ENCODE data around the gene ATAD3A.
"Not testable (repeated sequence)": the region's sequence is repeated elsewhere in the genome, so short reads cannot be mapped to it uniquely, and the experiment has no call there.

Gene ATAD3A

DNA sequence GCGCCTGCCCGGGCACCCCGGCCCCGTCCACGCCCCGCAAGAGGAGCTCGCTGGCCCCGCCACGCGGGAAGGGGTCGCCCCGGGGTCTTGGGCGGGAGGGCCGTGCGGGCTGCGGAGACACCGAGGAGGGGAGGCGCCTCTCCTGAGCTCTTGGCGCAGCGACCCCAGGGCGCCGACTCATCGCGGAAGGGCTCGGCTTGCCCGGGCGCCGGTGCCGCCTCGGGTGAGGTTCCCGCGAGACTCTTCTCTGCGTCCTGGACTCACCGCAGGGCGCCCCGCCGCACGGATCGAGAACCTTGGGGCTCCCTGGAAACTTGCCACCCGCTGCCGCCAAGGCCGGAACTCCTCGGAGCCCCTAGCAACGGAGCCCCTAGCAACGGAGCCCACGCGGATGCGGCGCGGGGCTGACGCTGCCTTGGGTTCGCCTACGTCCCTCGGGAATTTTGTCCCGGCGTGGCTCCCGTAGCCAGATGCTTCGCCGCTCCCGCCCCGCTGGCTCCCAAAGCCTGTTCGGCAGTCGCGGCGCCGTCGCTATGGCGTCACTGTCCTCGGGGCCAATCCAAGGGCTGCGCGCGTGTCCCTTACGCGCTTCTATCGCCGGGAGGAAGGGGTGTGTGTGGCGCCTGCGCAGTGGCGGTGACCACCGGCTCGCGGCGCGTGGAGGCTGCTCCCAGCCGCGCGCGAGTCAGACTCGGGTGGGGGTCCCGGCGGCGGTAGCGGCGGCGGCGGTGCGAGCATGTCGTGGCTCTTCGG, at the start of gene ATAD3A:
Gene ATAD3A (plus strand): TSS at position 630 of the 753 bp plus-strand sequence. CDS start 107 bp downstream, at position 737.
- peak; percentile 98 for DNase-seq

DNA sequence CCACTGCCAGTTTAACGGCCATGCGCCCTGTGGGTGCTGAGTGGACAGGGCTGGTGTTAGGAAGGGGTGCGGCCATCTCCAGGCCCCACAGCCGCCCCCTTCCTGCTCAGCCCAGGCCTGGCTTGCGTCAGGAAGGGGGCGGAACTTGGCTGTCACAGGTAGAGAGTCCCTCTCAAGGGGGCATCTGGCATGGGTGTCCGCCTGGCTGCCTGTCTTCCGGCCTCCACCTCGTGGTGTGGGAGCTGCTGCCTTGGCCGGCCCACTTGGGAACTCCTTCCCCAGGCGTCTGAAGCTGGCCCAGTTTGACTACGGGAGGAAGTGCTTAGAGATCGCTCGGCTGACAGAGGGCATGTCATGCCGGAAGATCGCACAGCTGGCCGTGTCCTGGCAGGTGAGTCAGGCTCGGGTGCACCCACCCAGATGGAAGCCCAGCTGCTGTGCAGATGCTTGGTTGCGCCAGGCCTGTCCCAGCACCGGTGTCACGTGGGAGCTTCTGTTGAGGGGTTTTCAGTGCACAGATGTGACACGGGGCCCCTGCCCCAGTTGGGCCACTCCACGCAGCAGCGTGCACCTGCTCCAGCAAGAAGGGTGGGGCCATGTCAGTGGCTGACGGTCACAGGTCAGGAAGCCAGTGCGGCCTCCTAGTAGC, 49.5 kb upstream of the ATAD3A start:
- peak; percentile 90 for DNase-seq

DNA sequence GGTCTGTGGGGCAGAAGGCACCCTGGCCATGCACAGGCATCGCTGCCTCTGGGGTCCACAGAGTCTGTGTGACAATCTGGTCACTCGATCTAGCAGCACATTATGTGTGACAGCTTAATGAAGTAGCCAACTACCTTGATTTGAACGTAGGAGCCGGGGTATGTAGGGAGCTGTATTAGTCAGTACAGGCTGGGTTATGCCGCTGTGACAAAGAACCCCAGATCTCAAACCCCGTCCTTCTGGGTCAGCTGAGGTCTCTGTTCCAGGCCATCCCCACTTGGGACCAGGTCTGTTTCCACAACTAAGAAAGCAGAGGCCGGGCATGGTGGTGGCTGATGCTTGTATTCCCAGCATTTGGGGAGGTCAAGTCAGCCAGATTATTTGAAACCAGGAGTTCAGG, 48.6 kb upstream of the ATAD3A start:
- DNase-seq: no peak

DNA sequence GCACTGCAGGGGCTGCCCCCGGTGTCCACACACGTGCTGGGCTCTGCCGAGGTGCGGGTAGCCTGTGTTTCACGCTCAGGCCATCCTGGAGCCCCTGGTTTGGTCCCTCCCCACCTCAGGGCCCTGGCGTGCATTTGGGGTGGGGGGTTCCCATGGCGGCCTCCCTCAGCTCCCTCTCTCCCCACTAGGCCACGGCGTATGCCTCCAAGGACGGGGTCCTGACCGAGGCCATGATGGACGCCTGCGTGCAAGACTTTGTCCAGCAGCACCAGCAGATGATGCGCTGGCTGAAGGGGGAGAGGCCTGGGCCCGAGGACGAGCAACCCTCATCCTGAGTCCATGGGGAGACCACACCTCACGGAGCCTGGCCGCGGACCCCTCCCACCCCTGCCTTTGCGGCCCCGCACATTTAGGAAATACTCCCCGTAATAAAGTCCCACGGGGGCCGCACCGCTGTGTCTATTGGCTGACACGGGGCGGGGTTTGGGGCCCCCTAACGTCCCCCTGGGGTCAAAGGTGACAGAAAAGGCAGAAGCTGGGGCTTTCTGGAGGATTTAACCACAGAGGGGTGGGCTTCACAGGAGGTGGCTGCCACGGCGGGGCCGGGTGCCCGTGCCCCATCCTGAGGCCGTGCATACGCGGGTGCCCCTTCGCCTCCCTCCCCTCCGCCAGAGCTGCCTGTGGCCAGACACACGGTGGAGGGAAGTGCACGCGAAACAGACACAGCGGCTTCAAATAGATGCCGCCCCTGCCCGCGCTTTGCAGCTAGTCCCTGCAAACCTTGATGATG, 43.6 kb upstream of the ATAD3A start:
- not testable (repeated sequence) for DNase-seq

DNA sequence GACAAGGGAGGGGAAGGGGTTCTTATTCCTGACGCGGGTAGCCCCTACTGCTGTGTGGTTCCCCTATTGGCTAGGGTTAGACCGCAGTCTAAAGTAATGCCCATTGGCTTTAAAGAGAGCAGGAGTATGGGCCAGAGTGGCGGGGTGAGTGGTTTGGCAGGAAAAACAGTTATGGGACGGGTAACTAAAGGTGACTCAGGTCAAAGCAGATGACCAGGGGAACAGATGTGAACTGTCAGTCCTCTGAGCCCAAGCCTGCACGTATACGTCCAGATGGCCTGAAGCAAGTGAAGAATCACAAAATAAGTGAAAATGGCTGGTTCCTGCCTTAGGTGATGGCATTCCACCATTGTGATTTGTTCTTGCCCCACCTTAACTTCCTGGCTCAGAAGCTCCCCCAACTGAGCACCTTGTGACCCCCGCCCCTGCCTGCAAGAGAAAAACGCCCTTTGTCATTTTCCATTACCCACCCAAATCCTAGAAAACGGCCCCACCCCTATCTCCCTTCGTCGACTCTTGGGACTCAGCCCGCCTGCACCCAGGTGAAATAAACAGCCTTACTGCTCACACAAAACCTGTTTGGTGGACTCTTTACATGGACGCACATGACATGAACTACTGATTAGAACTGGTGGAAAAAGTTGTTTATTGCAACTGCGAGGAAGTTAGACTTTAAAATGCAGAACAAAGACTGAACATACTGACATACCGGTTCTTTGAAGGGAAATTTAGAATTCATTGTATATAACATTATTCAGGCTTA, 41.2 kb upstream of the ATAD3A start:
- no peak for DNase-seq

DNA sequence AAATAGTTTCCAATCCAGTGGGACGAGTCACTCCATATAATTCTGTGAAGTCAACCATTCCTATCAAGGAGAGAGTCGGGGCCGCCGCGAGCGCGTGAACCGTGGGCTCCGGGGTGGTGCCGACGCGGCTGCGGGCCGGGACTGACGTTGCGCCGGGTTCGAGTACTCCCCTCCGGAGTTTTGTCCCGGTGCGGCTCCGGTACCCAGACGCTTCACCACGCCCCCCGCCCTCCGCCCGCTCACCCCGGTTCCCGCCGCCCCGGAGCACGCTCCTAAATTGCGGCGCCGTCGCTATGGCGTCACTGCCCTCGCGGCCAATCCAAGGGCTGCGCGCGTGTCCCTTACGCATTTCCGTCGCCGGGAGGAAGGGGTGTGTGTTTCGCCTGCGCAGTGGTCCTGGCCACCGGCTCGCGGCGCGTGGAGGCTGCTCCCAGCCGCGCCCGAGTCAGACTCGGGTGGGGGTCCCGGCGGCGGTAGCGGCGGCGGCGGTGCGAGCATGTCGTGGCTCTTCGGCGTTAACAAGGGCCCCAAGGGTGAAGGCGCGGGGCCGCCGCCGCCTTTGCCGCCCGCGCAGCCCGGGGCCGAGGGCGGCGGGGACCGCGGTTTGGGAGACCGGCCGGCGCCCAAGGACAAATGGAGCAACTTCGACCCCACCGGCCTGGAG, 40.4 kb upstream of the ATAD3A start, which contains the start of gene ATAD3B:
Gene ATAD3B (plus strand): TSS at position 377 of the 664 bp plus-strand sequence. CDS start 120 bp downstream, at position 497.
- DNase-seq: peak; percentile 91

DNA sequence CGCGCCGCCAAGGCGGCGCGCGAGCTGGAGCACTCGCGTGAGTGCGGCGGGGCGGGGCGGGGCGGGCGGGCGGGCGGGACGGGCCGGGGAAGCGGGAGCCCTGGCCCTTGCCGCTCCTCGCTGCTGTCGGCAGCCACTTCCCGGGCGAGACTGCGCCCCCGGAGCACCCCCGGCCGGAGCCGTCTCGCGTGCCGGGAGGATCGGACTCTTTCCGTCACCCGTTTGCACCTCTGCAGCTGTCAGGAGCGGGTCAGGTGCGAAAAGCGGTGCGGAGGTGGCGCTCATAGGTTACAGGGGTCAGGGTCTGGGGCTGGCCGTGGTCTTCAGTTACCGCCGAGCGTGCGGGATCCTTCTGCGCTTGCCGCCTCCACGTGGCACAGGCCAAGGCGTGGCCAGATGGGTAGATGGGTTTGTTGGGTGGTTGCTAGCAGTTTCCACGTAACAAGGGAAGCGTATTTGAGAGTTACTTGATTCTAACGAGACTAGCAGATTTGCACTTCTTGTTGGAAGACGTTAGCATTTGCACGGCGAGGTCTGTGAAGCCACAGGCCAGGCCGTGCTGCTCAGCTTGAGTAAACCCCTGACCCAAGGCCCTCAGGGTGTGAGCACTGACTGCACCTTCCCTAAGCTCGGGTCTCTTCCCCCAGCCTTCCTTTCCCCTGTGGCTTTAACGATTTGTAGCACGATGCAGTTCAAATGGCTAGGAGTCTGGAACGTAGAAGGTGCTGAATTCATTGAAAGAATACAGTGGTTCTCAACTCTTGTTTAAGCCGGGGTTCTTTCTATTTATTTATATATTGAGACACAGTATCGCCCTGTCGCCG, 39.7 kb upstream of the ATAD3A start:
- not testable (repeated sequence) for DNase-seq

DNA sequence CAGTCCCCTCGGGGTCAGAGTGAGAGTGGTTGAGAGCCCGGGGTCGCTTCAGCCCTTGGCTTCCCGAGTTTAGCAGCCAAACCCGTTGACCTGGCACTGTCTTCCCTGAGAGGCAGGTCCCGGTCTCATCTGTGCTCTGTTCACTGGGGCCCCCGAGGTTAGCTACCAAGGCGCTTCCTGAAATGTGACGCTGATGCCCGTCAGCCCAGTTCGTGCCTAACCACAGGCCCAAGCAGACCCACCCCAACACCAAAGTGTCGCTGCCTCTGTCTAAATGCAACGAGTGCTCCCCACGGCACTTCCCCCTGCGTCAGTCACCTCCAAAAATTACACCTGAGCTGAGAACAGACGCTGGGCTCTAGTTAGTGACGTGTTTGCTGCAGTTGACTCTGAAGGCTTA, 36.0 kb upstream of the ATAD3A start:
- not testable (repeated sequence) for DNase-seq

DNA sequence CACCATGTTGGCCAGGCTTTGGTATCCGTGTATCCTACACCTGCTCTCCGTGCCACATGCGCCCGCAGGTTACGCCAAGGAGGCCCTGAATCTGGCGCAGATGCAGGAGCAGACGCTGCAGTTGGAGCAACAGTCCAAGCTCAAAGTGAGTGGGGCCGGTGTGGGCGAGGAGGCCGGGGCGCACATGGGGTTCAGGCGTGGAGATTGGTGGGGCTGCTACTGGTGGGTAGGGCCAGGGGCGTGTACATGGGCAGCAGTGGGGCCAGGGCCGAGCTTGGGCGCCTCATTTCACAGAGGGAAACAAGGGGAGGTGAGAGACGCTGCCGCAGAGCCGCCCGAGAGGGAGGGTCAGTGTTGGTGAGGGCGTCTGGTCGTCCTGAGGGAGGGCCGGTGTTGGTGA, 34.8 kb upstream of the ATAD3A start:
- no peak for DNase-seq

DNA sequence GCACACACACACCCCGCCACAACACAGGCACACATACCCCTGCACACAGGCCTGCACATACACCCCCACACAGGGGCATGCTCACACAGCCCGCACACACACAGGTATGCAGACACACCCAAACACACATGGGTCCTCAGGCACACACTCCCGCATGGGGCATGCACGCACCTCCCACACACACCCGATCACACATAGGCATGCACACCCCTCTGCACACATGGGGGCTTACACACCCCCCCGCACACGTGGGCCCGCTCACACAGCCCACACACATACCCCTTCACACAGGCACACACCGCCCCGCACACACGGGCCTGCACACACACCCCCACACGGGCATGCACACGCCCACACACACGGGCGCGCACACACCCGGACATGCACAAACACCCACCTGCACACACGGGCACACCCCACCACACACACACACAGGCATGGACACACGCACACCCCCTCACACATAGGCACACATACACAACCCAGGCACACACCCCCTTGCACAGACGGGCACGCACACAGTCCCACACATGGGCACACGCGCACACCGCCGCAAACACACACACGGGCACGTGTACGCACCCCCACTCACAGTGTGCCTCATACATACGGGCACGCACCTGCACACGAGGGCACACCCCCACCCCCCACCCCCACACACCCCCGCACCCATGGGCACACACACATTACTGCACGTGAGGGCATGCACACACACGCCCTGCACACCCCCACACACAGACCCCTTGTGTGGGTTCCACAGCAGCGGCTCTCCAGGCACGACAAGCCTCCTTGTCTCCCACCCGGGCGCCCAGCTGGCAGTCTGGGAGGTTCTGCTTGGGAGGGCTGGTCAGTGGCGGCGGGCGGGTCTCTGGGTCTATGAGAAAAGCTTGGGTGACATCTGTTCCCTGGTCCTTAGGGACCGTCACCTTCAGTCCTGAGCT, 32.1 kb upstream of the ATAD3A start:
- DNase-seq: no peak

DNA sequence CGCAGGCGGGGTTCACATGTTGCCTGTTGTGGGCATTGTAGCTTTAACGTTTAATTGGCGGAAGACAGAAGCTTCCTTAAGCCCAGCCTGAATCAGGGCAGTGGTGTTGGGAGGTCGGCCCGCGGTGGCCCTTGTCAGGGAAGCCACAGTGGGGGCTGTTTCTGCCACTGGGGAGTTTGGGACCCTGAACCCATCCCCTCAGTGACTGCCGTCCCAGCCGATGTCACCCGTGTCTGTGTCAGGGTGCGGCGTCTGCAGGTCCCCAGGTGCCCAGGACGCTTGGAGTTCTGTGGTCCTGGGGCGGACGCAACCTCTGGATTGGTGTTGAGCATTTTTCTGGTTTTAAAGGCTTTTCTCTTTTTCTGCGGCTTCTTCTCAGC, 31.5 kb upstream of the ATAD3A start:
- DNase-seq: not testable (repeated sequence)

DNA sequence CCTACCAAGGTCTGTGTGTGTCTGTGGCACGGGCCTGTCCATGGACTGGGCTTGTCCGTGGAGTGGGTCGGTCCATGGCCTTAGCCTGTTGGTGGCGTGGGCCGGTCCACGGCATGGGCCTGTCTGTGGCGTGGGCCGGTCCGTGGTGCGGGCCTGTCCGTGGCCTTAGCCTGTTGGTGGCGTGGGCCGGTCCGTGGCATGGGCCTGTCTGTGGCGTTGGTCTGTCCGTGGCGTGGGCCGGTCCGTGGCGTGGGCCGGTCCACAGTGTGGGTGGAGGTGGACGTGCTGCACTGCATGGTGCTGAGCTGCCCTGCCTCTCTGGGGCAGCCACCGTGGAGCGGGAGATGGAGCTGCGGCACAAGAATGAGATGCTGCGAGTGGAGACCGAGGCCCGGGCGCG, 30.2 kb upstream of the ATAD3A start:
- not testable (repeated sequence) for DNase-seq

DNA sequence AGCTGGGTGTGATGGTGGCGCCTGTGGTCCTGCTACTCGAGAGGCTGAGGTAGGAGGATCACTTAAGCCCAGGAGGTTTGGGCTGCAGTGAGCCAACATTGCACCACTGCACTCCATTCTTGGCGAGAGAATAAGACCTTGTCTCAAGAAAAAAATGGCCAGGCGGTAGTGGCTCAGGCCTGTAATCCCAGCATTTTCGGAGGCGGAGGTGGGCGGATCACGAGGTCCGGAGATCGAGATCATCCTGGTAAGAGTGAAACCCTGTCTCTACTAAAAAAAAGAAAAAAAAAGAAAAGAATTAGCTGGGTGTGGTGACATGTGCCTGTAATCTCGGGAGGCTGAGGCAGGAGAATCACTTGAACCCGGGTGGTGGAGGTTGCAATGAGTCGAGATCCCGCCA, 29.1 kb upstream of the ATAD3A start:
- DNase-seq: no peak

DNA sequence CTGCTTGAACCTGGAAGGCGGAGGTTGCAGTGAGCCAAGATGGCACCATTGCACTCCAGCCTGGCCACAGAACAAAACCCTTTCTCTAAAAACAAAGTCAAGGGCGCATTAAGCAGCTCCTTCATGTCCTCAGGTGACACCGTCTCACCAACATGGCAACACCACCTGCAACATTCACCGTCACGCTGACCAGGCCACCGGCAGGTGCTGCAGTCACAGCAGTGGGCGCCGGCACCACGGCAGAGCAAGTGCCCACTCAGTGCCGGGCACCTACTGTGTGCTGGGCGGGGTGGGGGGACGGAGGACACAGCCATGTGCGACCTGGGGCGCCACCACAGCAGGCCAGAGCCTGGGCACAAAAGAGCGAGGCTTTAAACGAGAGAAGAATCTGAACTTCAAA, 28.2 kb upstream of the ATAD3A start:
- DNase-seq: no peak

DNA sequence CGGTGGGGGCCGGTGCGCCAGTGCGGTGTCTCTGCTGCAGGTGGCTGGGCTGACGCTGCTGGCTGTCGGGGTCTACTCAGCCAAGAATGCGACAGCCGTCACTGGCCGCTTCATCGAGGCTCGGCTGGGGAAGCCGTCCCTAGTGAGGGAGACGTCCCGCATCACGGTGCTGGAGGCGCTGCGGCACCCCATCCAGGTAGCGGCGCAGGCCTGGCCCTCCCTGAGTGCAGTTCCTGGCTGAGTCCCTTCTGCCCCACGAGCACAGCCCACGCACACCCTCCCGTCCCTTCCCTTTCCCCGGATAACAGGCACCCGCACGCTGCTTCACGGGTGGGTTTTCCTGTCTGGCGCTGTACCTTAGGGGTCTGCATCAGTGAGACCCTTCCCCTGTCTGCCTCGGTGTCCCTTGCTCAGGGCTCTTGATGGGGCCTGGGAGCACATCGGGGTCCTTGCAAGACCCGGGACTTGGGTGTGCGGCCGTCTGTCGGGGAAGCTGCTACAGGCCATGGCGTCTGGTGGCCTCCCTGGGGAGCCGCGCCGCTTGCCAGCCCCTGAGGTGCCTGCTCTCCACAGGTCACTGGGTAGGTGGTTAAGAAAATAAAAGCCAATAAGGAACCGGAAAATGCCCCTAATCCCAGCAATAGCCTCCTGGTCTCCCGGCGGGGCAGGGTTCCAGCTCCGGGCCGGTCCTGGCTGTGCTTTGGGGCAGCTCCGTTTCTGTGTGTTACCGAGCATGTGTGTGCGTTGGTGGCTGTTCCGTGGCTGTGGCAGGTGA, 26.8 kb upstream of the ATAD3A start:
- not testable (repeated sequence) for DNase-seq

DNA sequence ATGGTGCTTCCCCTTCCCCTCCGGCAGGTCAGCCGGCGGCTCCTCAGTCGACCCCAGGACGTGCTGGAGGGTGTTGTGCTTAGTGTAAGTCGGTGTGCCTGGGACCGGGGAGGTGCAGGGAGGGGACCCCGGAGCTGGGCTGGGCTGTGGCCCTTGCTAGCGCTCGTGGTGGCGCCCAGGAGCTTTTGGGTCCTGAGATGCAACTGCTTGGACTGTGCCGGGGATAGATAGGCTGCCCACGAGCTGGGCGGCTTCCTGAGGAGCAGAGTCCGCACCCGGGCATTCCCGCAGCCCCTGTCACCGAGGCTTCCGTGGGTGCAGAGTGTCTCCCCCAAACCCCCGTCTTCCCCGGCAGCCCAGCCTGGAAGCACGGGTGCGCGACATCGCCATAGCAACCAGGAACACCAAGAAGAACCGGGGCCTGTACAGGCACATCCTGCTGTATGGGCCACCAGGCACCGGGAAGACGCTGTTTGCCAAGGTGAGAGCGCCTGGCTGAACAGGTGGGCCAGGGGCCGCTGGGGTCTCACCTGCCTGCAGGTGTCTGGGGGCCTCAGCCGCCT, 26.1 kb upstream of the ATAD3A start:
- not testable (repeated sequence) for DNase-seq

DNA sequence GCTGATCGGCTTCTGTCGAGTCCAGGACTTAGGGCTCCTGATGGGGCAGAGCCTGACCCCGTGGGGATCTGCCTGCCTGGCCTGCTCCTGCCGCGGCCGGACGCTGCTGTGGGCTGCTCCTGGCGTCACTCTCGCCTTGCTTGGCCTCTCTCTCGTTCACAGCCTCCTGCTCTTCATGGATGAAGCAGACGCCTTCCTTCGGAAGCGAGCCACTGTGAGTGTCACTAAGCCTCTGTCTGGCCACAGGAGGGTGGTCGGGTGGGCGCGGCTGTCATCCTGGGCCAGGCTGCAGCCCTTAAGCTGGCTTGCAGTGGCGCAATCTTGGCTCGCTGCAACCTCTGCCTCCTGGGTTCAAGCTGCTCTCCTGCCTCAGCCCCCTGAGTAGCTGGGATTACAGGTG, 24.3 kb upstream of the ATAD3A start:
- DNase-seq: no peak

DNA sequence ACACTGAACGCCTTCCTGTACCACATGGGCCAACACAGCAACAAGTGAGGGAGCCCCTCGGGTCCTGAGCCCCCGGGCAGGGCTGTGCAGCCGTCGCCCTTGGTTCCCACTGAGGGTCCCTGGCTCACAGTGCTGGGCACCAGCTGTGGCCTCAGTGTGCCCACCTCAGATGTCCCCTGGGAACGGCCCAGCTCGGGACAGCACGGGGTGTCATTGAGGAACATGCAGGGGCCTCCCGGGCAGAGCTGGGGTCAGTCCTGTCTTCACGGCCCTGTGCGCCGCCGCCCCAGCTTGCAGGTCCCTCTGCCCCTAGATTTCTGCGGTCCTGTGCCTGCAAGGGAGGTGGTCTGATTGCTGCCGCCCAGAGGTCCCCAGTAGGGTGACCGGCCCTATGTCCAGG, 22.7 kb upstream of the ATAD3A start:
- DNase-seq: no peak

DNA sequence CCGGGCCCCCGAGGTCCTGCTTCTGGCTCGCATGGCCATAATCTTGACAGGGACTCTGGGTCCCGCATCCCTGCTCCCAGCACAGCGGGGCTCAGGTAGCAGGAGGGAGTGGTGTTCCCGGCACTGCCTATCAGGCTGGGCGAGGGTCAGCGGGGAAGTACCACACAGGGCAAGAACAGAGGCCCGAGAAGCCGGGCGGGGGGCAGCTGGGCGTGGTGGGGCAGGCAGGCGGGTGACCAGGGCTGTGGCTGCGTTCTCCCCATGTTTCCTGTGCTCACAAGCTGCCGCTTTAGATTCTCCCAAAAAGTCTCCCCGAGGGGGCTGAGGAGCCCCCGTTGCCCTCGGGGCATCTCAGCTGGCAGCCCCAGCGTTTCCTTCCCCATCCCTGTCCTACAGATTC, 22.1 kb upstream of the ATAD3A start:
- DNase-seq: no peak
